GM23338 (cell line): Measurements from ENCODE around the gene AGRN. TPM values are rescaled to one million over a fixed set of nuclear protein-coding genes. Genes with fewer than 3 reads are reported as not detected.

Experiments
- ATAC-seq: fragments of 200-7000 bp; cut with Tn5 transposase; 3 replicates; pipeline ENCODE4 v1.9.1; 2020
- DNase-seq: peaks from one replicate; pipeline ENCODE4 v3.0.0-alpha.2; 2015; ENCODE audit warnings: low spot score
- H2AFZ ChIP-seq: fragments of 200-600 bp; sonication (generic); 2 replicates; pipeline ENCODE4 v1.8.0; 2016; ENCODE audit warnings: antibody characterized with exemption, mild to moderate bottlenecking, moderate library complexity
- H3F3A ChIP-seq: fragments of 200-600 bp; sonication (generic); replicated peaks from 2 replicates; pipeline ENCODE4 v1.8.0; 2017; ENCODE audit warnings: antibody characterized with exemption, mixed run types, low read depth
- H3K27ac ChIP-seq: fragments of 200-600 bp; sonication (generic); 2 replicates; pipeline ENCODE4 v1.6.1; 2016; ENCODE audit warnings: low read depth
- H3K27me3 ChIP-seq: fragments of 200-600 bp; sonication (generic); 2 replicates; pipeline ENCODE4 v1.8.0; 2016; ENCODE audit warnings: mild to moderate bottlenecking, mixed run types, moderate library complexity; ENCODE audit not compliant: insufficient read depth
- H3K36me3 ChIP-seq: fragments of 200-600 bp; sonication (generic); 2 replicates; pipeline ENCODE4 v1.8.0; 2016; ENCODE audit warnings: mild to moderate bottlenecking; ENCODE audit not compliant: insufficient read depth
- H3K4me1 ChIP-seq: fragments of 200-600 bp; sonication (generic); 2 replicates; pipeline ENCODE4 v1.8.0; 2016; ENCODE audit warnings: mild to moderate bottlenecking, moderate library complexity; ENCODE audit not compliant: insufficient read depth
- H3K4me2 ChIP-seq: fragments of 200-600 bp; sonication (generic); 2 replicates; pipeline ENCODE4 v1.7.1; 2017; ENCODE audit warnings: mixed run types
- H3K4me3 ChIP-seq: fragments of 200-600 bp; sonication (generic); 2 replicates; pipeline ENCODE4 v1.6.1; 2016; ENCODE audit warnings: mixed run types
- H3K79me2 ChIP-seq: fragments of 200-600 bp; sonication (generic); replicated peaks from 2 replicates; pipeline ENCODE4 v1.8.0; 2017; ENCODE audit warnings: mild to moderate bottlenecking; ENCODE audit not compliant: insufficient read depth
- H3K9me2 ChIP-seq: fragments of 200-600 bp; sonication (generic); 2 replicates; pipeline ENCODE4 v1.8.0; 2017; ENCODE audit not compliant: insufficient read depth
- H4K20me1 ChIP-seq: fragments of 200-600 bp; sonication (generic); replicated peaks from 2 replicates; pipeline ENCODE4 v1.8.0; 2017; ENCODE audit warnings: mild to moderate bottlenecking; ENCODE audit not compliant: insufficient read depth
- H3K27ac Mint-ChIP-seq: 2 replicates; pipeline ENCODE4 v1.8.0; 2020; ENCODE audit warnings: inconsistent platforms, mild to moderate bottlenecking, moderate library complexity, mixed read lengths
- H3K27me3 Mint-ChIP-seq: 3 replicates; pipeline ENCODE4 v1.8.0; 2022; ENCODE audit warnings: low read depth, mild to moderate bottlenecking, moderate library complexity, mixed read lengths, inconsistent platforms; ENCODE audit not compliant: insufficient read depth, poor library complexity
- H3K36me3 Mint-ChIP-seq: 3 replicates; pipeline ENCODE4 v1.8.0; 2021; ENCODE audit warnings: low read depth, mild to moderate bottlenecking, inconsistent platforms, moderate library complexity, mixed read lengths
- H3K4me1 Mint-ChIP-seq: 3 replicates; pipeline ENCODE4 v1.8.0; 2020; ENCODE audit warnings: mild to moderate bottlenecking, inconsistent platforms, mixed read lengths
- H3K4me3 Mint-ChIP-seq: 3 replicates; pipeline ENCODE4 v1.8.0; 2021; ENCODE audit warnings: moderate library complexity, mild to moderate bottlenecking, inconsistent platforms, mixed read lengths
- H3K9me3 Mint-ChIP-seq: 3 replicates; pipeline ENCODE4 v1.8.0; 2020; ENCODE audit warnings: moderate library complexity, mild to moderate bottlenecking, inconsistent platforms, mixed read lengths
- CTCF ChIP-seq, 2 experiments: fragments of 200-600 bp in 1 of 2; sonication (generic) in 1 of 2; conservative IDR thresholded peaks; 2 replicates each; pipeline versions ENCODE4 v1.5.1 to v1.6.1; 2016 to 2017; ENCODE audit warnings: antibody characterized with exemption in 2 of 2, low read depth in 2 of 2, mild to moderate bottlenecking in 2 of 2, moderate library complexity in 1 of 2
- JUNB ChIP-seq: IDR thresholded peaks from one replicate; pipeline ENCODE4 v1.6.1; 2016; ENCODE audit warnings: antibody characterized with exemption; ENCODE audit not compliant: unreplicated experiment
- NANOG ChIP-seq: IDR thresholded peaks from 2 replicates; pipeline ENCODE4 v1.6.1; 2016; ENCODE audit warnings: antibody characterized with exemption, borderline replicate concordance
- POLR2AphosphoS5 ChIP-seq: IDR thresholded peaks from 2 replicates; pipeline ENCODE4 v1.6.1; 2016; ENCODE audit warnings: antibody characterized with exemption, low read depth
- REST ChIP-seq: IDR thresholded peaks from one replicate; pipeline ENCODE4 v1.6.1; 2018; ENCODE audit warnings: antibody characterized with exemption; ENCODE audit not compliant: unreplicated experiment
- STAT1 ChIP-seq: IDR thresholded peaks from one replicate; pipeline ENCODE4 v1.6.1; 2016; ENCODE audit warnings: antibody characterized with exemption; ENCODE audit not compliant: unreplicated experiment
- ZNF114 ChIP-seq: fragments of 250-450 bp; sonication (Bioruptor Pico); IDR thresholded peaks from 2 replicates; pipeline ENCODE4 v1.5.0; 2020; ENCODE audit warnings: mild to moderate bottlenecking, moderate library complexity
- ZNF331 ChIP-seq: fragments of 250-450 bp; sonication (Bioruptor Pico); IDR thresholded peaks from 2 replicates; pipeline ENCODE4 v1.5.0; 2020; ENCODE audit warnings: low read depth, mild to moderate bottlenecking, moderate library complexity
- polyA plus RNA-seq: library from polyadenylated mRNA; unstranded; fragments of >200 nt; fragmentation: Nextera tagmentation; extraction: Ambion mirVana; gene quantifications from 2 replicates; pipeline ENCODE4 v1.2.1, GENCODE V29; 2016
- total RNA-seq: library from RNA; depleted of rRNA; stranded (reverse); fragments of >200 nt; shearing (Covaris generic); gene quantifications from 2 replicates; pipeline ENCODE4 v1.2.3, GENCODE V29; 2014

Gene AGRN
- total and polyA plus RNA-seq, 2 experiments from 2014 or later = 12.3 to 185 TPM

GRCh38 chr1:1053682-1054081, 33.8 kb downstream of the AGRN start:
- Histone ChIP-seq H3K9me2 (no peaks in the 10 kb centered on the region), H3F3A (0 out of 2 replicates have a peak, but pooled peaks cover 13% of the 10 kb centered on the region), H3K79me2 (no peaks in the 10 kb centered on the region), H3K27ac (no peak overlapping the region), H3K36me3 (peaks cover 4% of the 10 kb centered on the region; the same call in 1 of the 2 replicates), H3K4me1 (no peaks in the 10 kb centered on the region; the same call in 1 of the 2 replicates), H3K4me3 (no peak overlapping the region), H4K20me1 (no peaks in the 10 kb centered on the region; the same call in 1 of the 2 replicates), H2AFZ (no peak overlapping the region), H3K4me2 (no peak overlapping the region), H3K27me3 (peaks cover 14% of the 10 kb centered on the region)
- ATAC-seq = no peak
- Mint-ChIP-seq H3K9me3 (peaks cover 2% of the 10 kb centered on the region; the same call in 1 of the 3 replicates), H3K4me1 (peaks cover 3% of the 10 kb centered on the region; the same call in 2 of the 3 replicates), H3K36me3 (peaks cover 18% of the 10 kb centered on the region), H3K4me3 (no peak overlapping the region), H3K27ac (no peak overlapping the region), H3K27me3 (peaks cover 23% of the 10 kb centered on the region)
- DNase-seq = no peak
- TF ChIP-seq CTCF (conservative IDR thresholded peaks at IDR 0.05; ENCODE audit: low read depth in 2 of 2) (no peak), ZNF331 (CRISPR knock-in tag) (no peak), POLR2AphosphoS5 (no peak)

GRCh38 chr1:1054099-1054700, 34.3 kb downstream of the AGRN start:
- peaks cover 18% of the 10 kb centered on the region for H3K27me3 ChIP-seq
- H4K20me1 ChIP-seq = no peaks in the 10 kb centered on the region; the same call in 1 of the 2 replicates
- Mint-ChIP-seq H3K4me3 (no peak overlapping the region), H3K27me3 (peaks cover 27% of the 10 kb centered on the region), H3K27ac (no peak overlapping the region), H3K9me3 (peaks cover 2% of the 10 kb centered on the region; the same call in 1 of the 3 replicates), H3K36me3 (peaks cover 18% of the 10 kb centered on the region), H3K4me1 (peaks cover 3% of the 10 kb centered on the region; the same call in 2 of the 3 replicates)
- 0 out of 2 replicates have a peak, but pooled peaks cover 13% of the 10 kb centered on the region for H3F3A ChIP-seq
- H3K27ac ChIP-seq = no peak overlapping the region
- H3K4me1 ChIP-seq = no peaks in the 10 kb centered on the region; the same call in 1 of the 2 replicates
- no peak for ATAC-seq
- TF ChIP-seq REST = no peak
- no peak for TF ChIP-seq NANOG
- no peak for TF ChIP-seq JUNB
- TF ChIP-seq STAT1 = no peak
- TF ChIP-seq ZNF114 (CRISPR knock-in tag) = no peak
- no peak for DNase-seq
- H3K79me2 ChIP-seq = no peaks in the 10 kb centered on the region
- H3K4me2 ChIP-seq = no peak overlapping the region
- H3K36me3 ChIP-seq = peaks cover 4% of the 10 kb centered on the region; the same call in 1 of the 2 replicates
- H3K4me3 ChIP-seq = no peak overlapping the region
- H2AFZ ChIP-seq = no peak overlapping the region
- no peaks in the 10 kb centered on the region for H3K9me2 ChIP-seq
